Measurements from ENCODE around the gene ZNF518B.
"Not testable (repeated sequence)": the region's sequence is repeated elsewhere in the genome, so short reads cannot be mapped to it uniquely, and the experiment has no call there.

ZNF518B gene

GRCh38 chr4:10438924-10439323 is 18.3 kb downstream of the ZNF518B start:
- no peaks in the 10 kb centered on the region for H3K79me2 ChIP-seq
- no peak overlapping the region for H3K4me3 ChIP-seq (ENCODE audit: low read depth, low read length)
- TF ChIP-seq CTCF (IDR thresholded peaks at IDR 0.05) = no peak
- H3K27ac ChIP-seq = no peak overlapping the region
- H3K9me3 ChIP-seq (ENCODE audit: control insufficient read depth, low read length) = no peaks in the 10 kb centered on the region
- no peak overlapping the region for H2AFZ ChIP-seq
- H3K4me1 ChIP-seq = no peaks in the 10 kb centered on the region
- H3K36me3 ChIP-seq (ENCODE audit: control insufficient read depth, insufficient read depth, low read length) = no peaks in the 10 kb centered on the region
- no peak overlapping the region for H3K4me2 ChIP-seq (ENCODE audit: low read length)
- H3K27me3 ChIP-seq (ENCODE audit: control insufficient read depth, insufficient read depth, low read length) = no peaks in the 10 kb centered on the region
- no peak overlapping the region for H3K9ac ChIP-seq

- no peaks in the 10 kb centered on the region for H3K36me3 ChIP-seq (ENCODE audit: control insufficient read depth, insufficient read depth, low read length)
- H3K4me3 ChIP-seq (ENCODE audit: low read depth, low read length) = no peak overlapping the region
- no peaks in the 10 kb centered on the region for H3K4me1 ChIP-seq
- H2AFZ ChIP-seq = no peak overlapping the region
- H3K79me2 ChIP-seq = no peaks in the 10 kb centered on the region
- H3K27me3 ChIP-seq (ENCODE audit: control insufficient read depth, insufficient read depth, low read length) = no peaks in the 10 kb centered on the region
- no peaks in the 10 kb centered on the region for H3K9me3 ChIP-seq (ENCODE audit: control insufficient read depth, low read length)
- no peak for TF ChIP-seq CTCF (IDR thresholded peaks at IDR 0.05)
- no peak overlapping the region for H3K9ac ChIP-seq
- no peak overlapping the region for H3K4me2 ChIP-seq (ENCODE audit: low read length)
- H3K27ac ChIP-seq = no peak overlapping the region
Observed at GRCh38 chr4:10437735-10438134, 19.5 kb downstream of the ZNF518B start.

- not testable (repeated sequence) for H3K4me3 ChIP-seq (ENCODE audit: low read depth, low read length); H3K27ac ChIP-seq; H3K27me3 ChIP-seq (ENCODE audit: control insufficient read depth, insufficient read depth, low read length); H3K4me2 ChIP-seq (ENCODE audit: low read length); H3K79me2 ChIP-seq; H3K9me3 ChIP-seq (ENCODE audit: control insufficient read depth, low read length); H2AFZ ChIP-seq; H3K4me1 ChIP-seq; H3K9ac ChIP-seq; H3K36me3 ChIP-seq (ENCODE audit: control insufficient read depth, insufficient read depth, low read length)
Observed at GRCh38 chr4:10427680-10428079, 29.5 kb downstream of the ZNF518B start.

GRCh38 chr4:10421344-10422055 is 35.7 kb downstream of the ZNF518B start:
- Histone ChIP-seq H3K27ac (no peak overlapping the region), H3K27me3 (ENCODE audit: control insufficient read depth, insufficient read depth, low read length) (no peaks in the 10 kb centered on the region), H3K4me1 (no peaks in the 10 kb centered on the region), H3K4me2 (ENCODE audit: low read length) (no peak overlapping the region), H2AFZ (no peak overlapping the region), H3K36me3 (ENCODE audit: control insufficient read depth, insufficient read depth, low read length) (no peaks in the 10 kb centered on the region), H3K4me3 (ENCODE audit: low read depth, low read length) (no peak overlapping the region), H3K9me3 (ENCODE audit: control insufficient read depth, low read length) (peaks cover 2% of the 10 kb centered on the region), H3K9ac (no peak overlapping the region), H3K79me2 (no peaks in the 10 kb centered on the region)
- TF ChIP-seq CTCF (IDR thresholded peaks at IDR 0.05) = no peak

- Histone ChIP-seq H3K79me2 (no peaks in the 10 kb centered on the region), H3K4me2 (ENCODE audit: low read length) (no peak overlapping the region), H3K9ac (no peak overlapping the region), H3K4me1 (no peaks in the 10 kb centered on the region), H3K27me3 (ENCODE audit: control insufficient read depth, insufficient read depth, low read length) (no peaks in the 10 kb centered on the region), H3K4me3 (ENCODE audit: low read depth, low read length) (no peak overlapping the region), H3K27ac (no peak overlapping the region), H3K36me3 (ENCODE audit: control insufficient read depth, insufficient read depth, low read length) (no peaks in the 10 kb centered on the region), H2AFZ (no peak overlapping the region), H3K9me3 (ENCODE audit: control insufficient read depth, low read length) (peaks cover 2% of the 10 kb centered on the region)
- no peak for TF ChIP-seq CTCF (IDR thresholded peaks at IDR 0.05)
Observed at GRCh38 chr4:10417740-10418139, 39.5 kb downstream of the ZNF518B start.
